Prostate gland (tissue), 2 donors: Measurements from ENCODE around the gene FOXK2. TPM values are rescaled to one million over a fixed set of nuclear protein-coding genes. Genes with fewer than 3 reads are reported as not detected.

Experiments used
- DNase-seq: peaks from one replicate; pipeline ENCODE4 v3.0.0-alpha.2; 2019; ENCODE audit warnings: low spot score
- H3K27ac ChIP-seq, 2 donors: fragments of 200-600 bp; sonication (generic); 2 replicates each; pipeline ENCODE4 v1.5.1; 2017 to 2019
- H3K27me3 ChIP-seq: fragments of 200-600 bp; sonication (generic); replicated peaks from 2 replicates; pipeline ENCODE4 v1.5.1; 2019; ENCODE audit not compliant: insufficient read depth
- H3K36me3 ChIP-seq, 2 donors: fragments of 200-600 bp; sonication (generic); 1 replicate in 1 of 2; 2 replicates in 1 of 2; pipeline versions ENCODE4 v1.5.1 to v1.8.1; 2017 to 2019
- H3K4me1 ChIP-seq: fragments of 200-600 bp; sonication (generic); replicated peaks from 2 replicates; pipeline ENCODE4 v1.5.1; 2019
- H3K4me3 ChIP-seq, 2 donors: fragments of 200-600 bp; sonication (generic); 2 replicates each; pipeline ENCODE4 v1.5.1; 2017 to 2019
- H3K9me3 ChIP-seq: fragments of 200-600 bp; sonication (generic); 2 replicates; pipeline ENCODE4 v1.5.1; 2017
- CTCF ChIP-seq, 4 experiments: fragments of 200-600 bp in 2 of 4; fragments of 450-650 bp in 2 of 4; sonication (generic) in 2 of 4; IDR thresholded peaks; 1 replicate in 3 of 4; 2 replicates in 1 of 4; pipeline ENCODE4 v1.5.1; 2016 to 2019; ENCODE audit warnings: antibody characterized with exemption in 4 of 4, mild to moderate bottlenecking in 2 of 4, moderate library complexity in 2 of 4
- POLR2A ChIP-seq: fragments of 450-650 bp; IDR thresholded peaks from one replicate; pipeline ENCODE4 v1.6.1; 2016; ENCODE audit warnings: antibody characterized with exemption, mild to moderate bottlenecking
- POLR2AphosphoS5 ChIP-seq: sonication (generic); formaldehyde crosslinking; IDR thresholded peaks from one replicate; pipeline ENCODE4 v1.6.1; 2017; ENCODE audit warnings: antibody characterized with exemption
- WGBS: methylation state at CpG from one replicate; pipeline ENCODE4 v1.1.5; 2018; 5-methylcytosine and 5-hydroxymethylcytosine counted together
- intact Hi-C: fragments of 100-400 bp; cut with DNase I; formaldehyde crosslinking; loops from one replicate; pipeline ENCODE4 v1.14.2; 2022
- total RNA-seq, 2 donors: library from RNA; depleted of rRNA; stranded (reverse); fragments of >200 nt; gene quantifications; one replicate each; pipeline ENCODE4 v1.1.0, GENCODE V29; 2016

FOXK2 gene
- total RNA-seq, 2 donors from 2014 or later = 47.9 to 85.5 TPM

- Histone ChIP-seq H3K27ac (peak overlapping the region in 1 of 2 donors; percentile 17), H3K4me1 (no peaks in the 10 kb centered on the region), H3K27me3 (no peaks in the 10 kb centered on the region), H3K36me3 (no peaks in the 10 kb centered on the region), H3K9me3 (no peaks in the 10 kb centered on the region), H3K4me3 (no peak overlapping the region)
- intact Hi-C loops = no loop called here
- TF ChIP-seq POLR2AphosphoS5 = peak; percentile 14
- TF ChIP-seq CTCF (IDR thresholded peaks at IDR 0.05) = no peak
- WGBS = 64% methylated on average over 16 of the region's 16 CpGs
- DNase-seq = peak; percentile 48
Measured at GRCh38 chr17:82605939-82606600, 86.5 kb downstream of the FOXK2 start.

- Histone ChIP-seq H3K36me3 (no peaks in the 10 kb centered on the region), H3K9me3 (no peaks in the 10 kb centered on the region), H3K27ac (no peak overlapping the region), H3K4me3 (no peak overlapping the region), H3K27me3 (no peaks in the 10 kb centered on the region), H3K4me1 (no peaks in the 10 kb centered on the region)
- TF ChIP-seq POLR2A = no peak
- TF ChIP-seq POLR2AphosphoS5 = no peak
- TF ChIP-seq CTCF (IDR thresholded peaks at IDR 0.05) = no peak
- intact Hi-C loops = no loop called here
- DNase-seq = no peak
- 65% methylated on average over 5 of the region's 5 CpGs for WGBS
Measured at GRCh38 chr17:82608816-82609215, 89.3 kb downstream of the FOXK2 start.

GRCh38 chr17:82609655-82610054, 90.1 kb downstream of the FOXK2 start:
- TF ChIP-seq POLR2AphosphoS5 = no peak
- TF ChIP-seq CTCF (IDR thresholded peaks at IDR 0.05) = no peak
- TF ChIP-seq POLR2A = no peak
- intact Hi-C loops = no loop called here
- H3K36me3 ChIP-seq = no peaks in the 10 kb centered on the region
- H3K4me3 ChIP-seq = no peak overlapping the region
- H3K4me1 ChIP-seq = no peaks in the 10 kb centered on the region
- WGBS = 95% methylated on average over 4 of the region's 4 CpGs
- no peaks in the 10 kb centered on the region for H3K9me3 ChIP-seq
- no peaks in the 10 kb centered on the region for H3K27me3 ChIP-seq
- DNase-seq = no peak
- H3K27ac ChIP-seq = no peak overlapping the region

- no peak overlapping the region for H3K4me3 ChIP-seq
- intact Hi-C loops = no loop called here
- H3K9me3 ChIP-seq = no peaks in the 10 kb centered on the region
- peaks cover 0 to 6% of the 10 kb centered on the region in 2 donors for H3K36me3 ChIP-seq
- no peak overlapping the region for H3K27ac ChIP-seq
- no peaks in the 10 kb centered on the region for H3K27me3 ChIP-seq
- TF ChIP-seq CTCF (IDR thresholded peaks at IDR 0.05) (no peak), POLR2AphosphoS5 (no peak), POLR2A (no peak)
- no peak for DNase-seq
- H3K4me1 ChIP-seq = no peaks in the 10 kb centered on the region
- WGBS = 72% methylated on average over 21 of the region's 21 CpGs
Measured at GRCh38 chr17:82611140-82612058, 91.9 kb downstream of the FOXK2 start.
